ENCODE measurements around the gene SLC8A1.

SLC8A1 gene

GRCh38 chr2:40353231-40353630 lies 98.7 kb downstream of the SLC8A1 start:
- no peak for DNase-seq (ENCODE audit: low spot score)

- DNase-seq (ENCODE audit: low spot score): no peak
Observed at GRCh38 chr2:40352703-40353099, 99.2 kb downstream of the SLC8A1 start.

DNA sequence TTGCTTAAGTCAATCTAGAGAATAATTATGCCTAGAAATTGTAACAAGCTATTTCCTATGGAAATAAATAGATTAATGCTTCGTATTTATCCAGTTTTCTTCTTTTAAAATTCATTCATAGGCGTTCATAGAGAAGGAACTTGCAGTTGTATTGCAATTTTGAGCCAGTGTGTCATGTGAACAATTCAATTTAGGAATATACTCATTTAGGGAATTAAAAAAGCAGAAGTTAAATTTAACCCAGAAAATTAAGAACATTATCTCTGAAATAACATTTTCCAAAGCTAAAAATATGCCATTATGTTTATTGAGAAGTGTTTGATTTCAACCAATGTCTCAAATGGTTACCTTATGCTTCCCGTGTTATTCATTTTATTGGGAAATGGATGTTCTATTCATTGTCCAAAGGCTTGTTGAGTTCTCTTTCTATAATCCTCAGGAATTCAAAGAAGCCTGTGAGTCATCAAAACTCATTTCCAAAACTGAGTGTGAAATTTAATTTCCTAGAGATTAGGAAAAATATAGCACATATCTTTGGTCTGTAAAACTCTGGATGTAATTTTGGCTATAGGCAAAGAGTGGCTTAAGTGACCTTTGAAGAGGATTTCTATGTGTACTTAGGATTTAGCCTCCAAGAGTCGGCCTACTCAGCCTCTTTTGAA lies 99.7 kb downstream of the SLC8A1 start:
- peak; percentile 47 for DNase-seq (ENCODE audit: low spot score)

GRCh38 chr2:40348665-40349064 lies 103.2 kb downstream of the SLC8A1 start:
- peak; percentile 63 for DNase-seq (ENCODE audit: low spot score)

DNA sequence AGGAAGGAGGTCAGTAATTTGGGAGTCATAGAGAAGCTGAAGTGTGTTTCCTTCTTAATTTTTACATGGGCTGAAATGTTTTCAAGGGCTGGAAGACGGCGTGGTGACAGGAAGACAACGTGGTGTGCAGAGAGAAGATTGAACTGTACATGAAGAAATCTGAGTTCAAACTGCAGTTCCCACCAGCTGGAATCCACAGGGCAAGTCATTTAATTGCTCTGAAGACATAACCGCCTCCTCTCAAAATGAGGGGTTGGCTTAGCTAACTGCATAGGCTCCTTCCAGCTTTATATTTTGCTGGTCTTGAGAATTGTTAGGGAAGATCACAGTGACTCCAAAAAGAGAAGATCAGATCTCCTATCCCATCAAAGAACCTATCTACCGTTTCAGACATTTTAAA lies 103.9 kb downstream of the SLC8A1 start:
- DNase-seq (ENCODE audit: low spot score): no peak

DNA sequence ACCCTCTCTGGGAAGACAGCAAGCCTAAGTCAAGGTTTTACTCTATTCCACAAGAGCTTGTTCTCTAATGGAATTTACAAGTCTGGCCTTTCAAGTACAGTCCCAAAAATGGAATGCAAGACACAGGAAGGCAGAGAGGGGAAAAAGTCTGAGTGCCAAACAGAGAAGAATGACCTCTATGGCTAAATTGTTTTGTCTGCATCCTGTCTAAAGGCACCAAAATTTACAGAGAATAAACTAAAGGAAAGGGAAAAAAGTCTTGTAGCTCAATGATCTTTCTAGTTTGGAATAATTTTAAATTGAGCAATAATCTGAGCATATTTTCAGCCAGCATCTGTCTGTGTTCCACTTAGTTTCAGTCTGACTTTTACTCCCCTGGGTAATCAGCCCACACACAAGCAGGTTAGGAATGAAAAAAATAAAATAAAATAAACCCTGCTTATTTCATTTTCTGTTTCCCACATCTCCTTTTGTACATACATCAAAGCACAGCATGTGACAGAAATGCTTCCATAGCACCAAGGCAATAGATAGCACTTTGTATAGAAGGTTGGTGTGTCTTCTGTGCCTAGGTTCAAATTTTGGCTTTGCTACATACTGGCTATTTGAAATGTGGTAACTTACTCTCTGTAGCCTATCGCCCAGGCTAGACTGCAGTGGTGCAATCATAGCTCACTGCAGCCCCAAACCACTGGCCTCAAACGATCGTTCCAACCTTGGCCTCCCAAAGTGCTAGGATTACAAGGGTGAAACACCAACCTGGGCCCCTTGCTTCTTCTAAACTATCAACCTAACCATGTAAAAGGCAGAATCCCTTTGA lies 105.1 kb downstream of the SLC8A1 start:
- DNase-seq (ENCODE audit: low spot score): peak; percentile 56

DNA sequence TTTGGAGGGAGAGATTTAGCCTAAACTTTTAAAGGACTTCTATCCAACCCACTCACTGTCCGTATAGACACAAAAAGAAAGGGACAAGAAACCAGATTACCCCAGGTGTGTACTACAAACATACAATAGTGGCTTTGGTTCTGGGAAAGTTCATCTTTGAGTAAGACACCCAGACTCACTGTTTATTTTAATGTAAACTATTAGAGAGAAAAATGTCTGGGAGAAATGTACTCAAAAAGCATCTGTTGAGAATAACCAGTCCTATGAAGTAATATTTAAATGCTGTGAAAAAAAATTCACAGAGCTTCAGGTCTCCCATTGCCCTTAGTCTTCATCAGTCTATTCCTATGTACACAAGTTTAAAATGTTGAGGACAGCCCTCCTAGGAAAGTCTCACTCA lies 107.5 kb downstream of the SLC8A1 start:
- no peak for DNase-seq (ENCODE audit: low spot score)

DNA sequence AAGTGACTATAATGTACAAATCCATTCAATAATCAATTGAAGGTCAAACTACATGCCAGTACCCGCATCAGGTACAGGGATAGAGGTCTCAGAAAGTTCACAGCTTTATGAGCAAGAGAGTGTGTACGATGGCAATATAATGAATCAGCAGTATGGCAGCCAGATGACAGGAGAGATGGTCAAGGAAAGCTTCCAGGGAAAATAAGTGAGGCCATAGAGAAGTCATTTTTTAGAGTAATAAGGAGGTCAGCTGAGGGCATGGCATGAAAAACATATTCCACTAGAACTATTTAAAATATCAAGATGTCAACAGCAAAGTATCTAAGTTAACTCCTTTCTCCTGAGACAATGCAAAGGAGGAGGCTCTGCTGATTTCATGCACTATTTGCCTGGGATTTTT lies 108.0 kb downstream of the SLC8A1 start:
- DNase-seq (ENCODE audit: low spot score): peak; percentile 59

- DNase-seq (ENCODE audit: low spot score): peak; percentile 25
Observed at GRCh38 chr2:40341198-40341597, 110.7 kb downstream of the SLC8A1 start.

GRCh38 chr2:40339026-40339425 lies 112.9 kb downstream of the SLC8A1 start:
- no peak for DNase-seq (ENCODE audit: low spot score)

DNA sequence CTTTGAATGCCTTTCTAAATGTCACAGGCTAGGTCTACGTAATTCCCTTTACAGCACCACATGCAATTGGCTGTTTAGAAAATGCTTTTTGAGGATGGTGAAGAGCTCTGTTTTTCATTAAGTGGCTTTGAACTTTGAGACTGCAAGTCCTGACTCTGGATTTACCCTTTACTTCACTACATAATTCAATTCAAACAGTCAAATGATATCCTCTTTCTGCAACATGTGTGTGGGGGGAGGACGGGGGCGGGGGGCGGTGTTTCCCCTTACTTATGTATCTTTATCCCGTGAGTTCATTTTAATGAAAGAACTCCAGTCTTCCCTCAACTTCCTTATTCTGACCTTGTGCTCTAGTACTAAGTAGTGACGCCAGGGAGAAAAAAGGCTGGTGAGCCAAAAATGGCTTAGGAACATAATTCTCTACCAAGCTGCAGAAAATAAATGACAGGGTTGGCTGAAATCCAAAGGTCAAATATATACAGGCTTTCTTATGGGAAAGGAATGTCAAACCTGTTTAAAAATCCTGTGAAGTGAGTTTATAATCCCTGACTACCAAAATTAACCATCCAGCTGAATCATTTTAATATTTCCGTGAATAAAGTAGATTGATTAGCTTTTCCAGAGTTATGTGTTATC lies 119.6 kb downstream of the SLC8A1 start:
- DNase-seq (ENCODE audit: low spot score): no peak

GRCh38 chr2:40330096-40330495 lies 121.8 kb downstream of the SLC8A1 start:
- no peak for DNase-seq (ENCODE audit: low spot score)

DNA sequence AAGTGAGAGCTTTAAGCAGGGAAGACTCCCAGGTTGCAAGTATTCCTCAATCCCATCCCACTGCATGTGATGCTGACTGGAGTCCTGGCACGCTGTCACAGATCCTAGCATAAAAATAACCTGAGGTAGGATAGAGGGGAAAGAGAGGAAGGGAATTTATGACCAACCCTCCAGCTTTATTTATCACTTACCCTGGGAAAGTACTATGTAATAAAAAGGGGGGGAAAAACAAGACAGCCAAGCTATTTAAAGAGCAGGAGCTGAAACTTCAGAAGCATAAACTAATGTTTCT lies 122.2 kb downstream of the SLC8A1 start:
- DNase-seq (ENCODE audit: low spot score): no peak

GRCh38 chr2:40325116-40325515 lies 126.8 kb downstream of the SLC8A1 start:
- no peak for DNase-seq (ENCODE audit: low spot score)

DNA sequence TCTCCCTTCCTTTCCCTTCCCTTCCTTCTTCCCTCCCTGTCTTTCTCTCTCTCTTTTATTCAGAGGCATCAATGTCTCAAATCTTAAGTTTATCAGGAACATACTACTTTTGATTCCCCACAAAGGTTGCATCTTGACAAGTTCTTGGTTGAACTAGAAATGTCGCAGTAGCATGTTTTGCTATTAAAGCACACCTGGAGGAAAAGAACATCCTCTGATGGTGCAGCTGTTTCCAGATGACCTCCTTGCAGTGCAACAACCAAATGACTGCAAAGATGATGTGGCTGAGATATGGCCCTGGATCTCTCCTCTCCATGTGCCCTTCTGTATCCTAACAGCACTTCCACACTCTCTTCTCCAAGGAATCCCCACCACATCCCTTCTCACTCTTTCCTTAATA lies 127.2 kb downstream of the SLC8A1 start:
- no peak for DNase-seq (ENCODE audit: low spot score)

GRCh38 chr2:40321822-40322221 lies 130.1 kb downstream of the SLC8A1 start:
- DNase-seq (ENCODE audit: low spot score): no peak

DNA sequence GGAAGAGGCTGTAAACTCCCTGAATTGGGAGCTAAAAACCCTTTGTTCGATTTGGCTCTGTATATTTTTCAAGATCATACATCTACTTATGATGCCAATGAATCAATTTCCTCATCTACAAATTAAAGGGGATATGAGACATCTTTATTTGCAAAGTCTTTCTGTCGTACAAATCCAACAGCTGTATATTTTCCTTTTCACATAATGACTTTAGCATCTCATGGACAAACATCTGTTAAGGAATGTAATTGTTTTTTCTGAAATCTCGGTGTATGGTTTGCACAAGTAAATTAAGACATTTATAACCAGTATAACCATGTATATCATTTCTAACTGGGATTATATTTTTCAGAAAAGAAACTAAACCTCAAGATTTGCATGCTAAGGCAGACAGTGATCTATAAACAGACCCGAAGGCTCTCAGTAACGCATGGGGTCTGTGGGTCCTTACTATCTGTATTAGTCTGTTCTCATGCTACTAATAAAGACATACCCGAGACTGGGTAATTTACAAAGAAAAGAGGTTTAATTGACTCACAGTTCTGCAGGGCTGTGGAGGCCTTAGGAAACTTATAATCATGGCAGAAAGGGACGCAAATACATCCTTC lies 130.8 kb downstream of the SLC8A1 start:
- no peak for DNase-seq (ENCODE audit: low spot score)

- no peak for DNase-seq (ENCODE audit: low spot score)
Observed at GRCh38 chr2:40318921-40319320, 133.0 kb downstream of the SLC8A1 start.

GRCh38 chr2:40317761-40318160 lies 134.1 kb downstream of the SLC8A1 start:
- peak; percentile 18 for DNase-seq (ENCODE audit: low spot score)

- peak; percentile 15 for DNase-seq (ENCODE audit: low spot score)
Observed at GRCh38 chr2:40317046-40317445, 134.8 kb downstream of the SLC8A1 start.

DNA sequence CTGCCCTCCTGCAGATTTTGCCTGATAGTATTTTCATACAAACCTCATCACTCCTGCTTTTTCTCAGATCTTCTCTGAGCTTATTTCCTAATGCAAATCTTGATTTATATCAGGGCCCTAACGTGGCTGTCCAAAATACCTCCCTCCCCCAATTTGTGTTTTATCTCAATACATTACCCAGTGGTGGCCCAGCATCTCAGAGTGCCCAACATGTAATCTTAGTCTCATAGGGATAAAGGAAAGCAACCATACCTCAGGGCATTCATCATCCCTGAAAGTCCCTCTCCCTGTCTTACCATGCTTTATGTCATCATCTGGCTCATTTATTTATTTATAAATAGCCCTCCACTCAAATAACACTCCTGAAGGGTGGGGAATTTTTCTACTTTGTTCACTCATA lies 135.3 kb downstream of the SLC8A1 start:
- DNase-seq (ENCODE audit: low spot score): no peak

DNA sequence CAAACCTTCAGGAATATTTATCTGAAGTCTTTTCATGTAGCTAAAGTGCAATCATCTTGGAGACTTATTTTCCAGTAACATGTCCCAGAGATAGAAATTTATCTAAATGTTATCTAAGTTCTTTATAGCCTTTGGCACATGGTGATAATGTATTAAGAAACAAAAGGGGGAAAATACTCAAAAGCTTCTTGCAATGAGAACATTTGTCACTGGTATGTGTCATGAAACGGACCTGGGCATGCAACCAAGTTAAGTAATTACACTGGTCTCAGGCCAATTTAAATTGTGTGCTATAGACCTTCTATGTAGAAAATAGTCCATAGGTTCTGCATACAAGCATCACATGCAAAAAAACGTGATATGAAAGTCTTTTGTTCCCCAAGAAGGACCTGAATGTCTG lies 136.2 kb downstream of the SLC8A1 start:
- DNase-seq (ENCODE audit: low spot score): peak; percentile 40

- no peak for DNase-seq (ENCODE audit: low spot score)
Observed at GRCh38 chr2:40311026-40311425, 140.9 kb downstream of the SLC8A1 start.

All from AG08395 (cell line).